Measurements from ENCODE around the gene CMTM1. TPM values are rescaled to one million over a fixed set of nuclear protein-coding genes. Genes with fewer than 3 reads are reported as not detected.
"Not testable (repeated sequence)": the region's sequence is repeated elsewhere in the genome, so short reads cannot be mapped to it uniquely, and the experiment has no call there.

The CMTM1 gene
- total RNA-seq, 1 donor from 2014 or later: 4.3 TPM

- no peak overlapping the region for H3K4me3 ChIP-seq (ENCODE audit: low read depth, low read length)
- TF ChIP-seq CTCF (IDR thresholded peaks at IDR 0.05; ENCODE audit: insufficient read depth, low read length, poor library complexity, severe bottlenecking): peak; percentile 95
- H3K27me3 ChIP-seq (ENCODE audit: control insufficient read depth, insufficient read depth, low read length): no peaks in the 10 kb centered on the region
- H3K36me3 ChIP-seq (ENCODE audit: control insufficient read depth, insufficient read depth, low read length): peaks cover 10% of the 10 kb centered on the region
- DNase-seq (ENCODE audit: low read depth): peak; percentile 71
Measured at GRCh38 chr16:66608241-66609138, 42.3 kb downstream of the CMTM1 start.

DNA sequence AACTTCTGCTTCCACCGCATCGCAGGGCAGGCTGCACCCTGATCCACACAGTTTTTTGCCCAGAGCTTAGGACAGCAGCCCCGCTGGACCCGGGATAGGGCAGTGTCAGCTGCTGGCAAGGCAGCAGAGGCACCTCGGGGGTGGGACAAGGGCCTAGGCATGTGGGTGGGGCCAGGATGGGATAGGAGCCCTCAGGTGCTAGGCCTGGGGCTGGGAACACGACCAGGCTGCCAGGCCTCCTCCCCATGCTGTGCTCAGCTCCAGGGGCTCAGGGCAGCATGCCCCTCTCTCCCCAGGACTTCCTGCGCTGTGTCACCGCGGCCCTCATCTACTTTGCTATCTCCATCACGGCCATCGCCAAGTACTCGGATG lies 42.9 kb downstream of the CMTM1 start:
- no peak for TF ChIP-seq CTCF (IDR thresholded peaks at IDR 0.05; ENCODE audit: insufficient read depth, low read length, poor library complexity, severe bottlenecking)
- Histone ChIP-seq H3K36me3 (ENCODE audit: control insufficient read depth, insufficient read depth, low read length) (peaks cover 10% of the 10 kb centered on the region), H3K4me3 (ENCODE audit: low read depth, low read length) (no peak overlapping the region), H3K27me3 (ENCODE audit: control insufficient read depth, insufficient read depth, low read length) (no peaks in the 10 kb centered on the region)
- no peak for DNase-seq (ENCODE audit: low read depth)

GRCh38 chr16:66610111-66610820 lies 44.0 kb downstream of the CMTM1 start:
- H3K36me3 ChIP-seq (ENCODE audit: control insufficient read depth, insufficient read depth, low read length): peaks cover 10% of the 10 kb centered on the region
- TF ChIP-seq CTCF (IDR thresholded peaks at IDR 0.05; ENCODE audit: insufficient read depth, low read length, poor library complexity, severe bottlenecking): no peak
- H3K4me3 ChIP-seq (ENCODE audit: low read depth, low read length): no peak overlapping the region
- no peaks in the 10 kb centered on the region for H3K27me3 ChIP-seq (ENCODE audit: control insufficient read depth, insufficient read depth, low read length)
- no peak for DNase-seq (ENCODE audit: low read depth)

DNA sequence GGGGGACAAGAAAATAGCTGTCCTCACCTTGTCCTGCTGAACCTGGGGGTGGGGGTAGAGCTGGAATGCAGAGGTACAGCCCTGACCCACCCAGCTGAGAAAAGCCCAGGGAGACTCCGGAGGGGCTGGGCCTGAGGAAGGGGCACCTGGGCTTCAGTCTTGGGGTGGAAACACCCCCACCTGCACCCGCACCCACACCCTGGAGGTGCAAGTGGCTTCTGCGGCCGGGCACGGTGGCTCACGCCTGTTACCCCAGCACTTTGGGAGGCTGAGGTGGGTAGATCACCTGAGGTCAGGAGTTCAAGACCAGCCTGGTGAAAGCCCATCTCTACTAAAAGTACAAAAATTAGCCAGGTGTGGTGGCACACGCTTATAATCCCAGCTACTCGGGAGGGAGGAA lies 45.7 kb downstream of the CMTM1 start:
- H3K36me3 ChIP-seq (ENCODE audit: control insufficient read depth, insufficient read depth, low read length): peaks cover 10% of the 10 kb centered on the region
- not testable (repeated sequence) for H3K27me3 ChIP-seq (ENCODE audit: control insufficient read depth, insufficient read depth, low read length); DNase-seq (ENCODE audit: low read depth)

DNA sequence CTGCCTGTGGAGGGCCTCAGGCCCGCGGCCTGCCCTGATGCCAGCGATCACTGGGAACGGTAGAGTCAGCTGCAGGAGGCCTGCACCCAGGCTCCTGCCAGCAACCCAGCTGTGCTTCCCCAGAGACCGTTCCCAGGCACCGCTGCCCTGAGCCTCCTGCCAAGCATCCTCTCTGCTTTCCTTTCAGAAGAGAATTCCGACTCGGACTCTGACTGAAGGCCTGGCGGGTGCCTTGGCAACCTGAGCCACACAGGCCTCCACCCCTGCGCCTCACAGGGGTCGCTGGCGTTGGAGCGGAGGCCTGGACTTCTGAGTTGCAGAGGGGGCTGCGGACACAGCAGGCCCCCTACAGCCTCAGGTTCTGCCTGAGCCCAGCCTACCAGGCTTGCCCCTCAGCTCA lies 46.2 kb downstream of the CMTM1 start:
- H3K36me3 ChIP-seq (ENCODE audit: control insufficient read depth, insufficient read depth, low read length): peaks cover 10% of the 10 kb centered on the region
- DNase-seq (ENCODE audit: low read depth): no peak

More for the DNA sequence above, 45.7 kb downstream of the CMTM1 start:
- H3K4me3 ChIP-seq (ENCODE audit: low read depth, low read length): not testable (repeated sequence)

More for the DNA sequence above, 46.2 kb downstream of the CMTM1 start:
- H3K27me3 ChIP-seq (ENCODE audit: control insufficient read depth, insufficient read depth, low read length): no peaks in the 10 kb centered on the region
- H3K4me3 ChIP-seq (ENCODE audit: low read depth, low read length): no peak overlapping the region
- TF ChIP-seq CTCF (IDR thresholded peaks at IDR 0.05; ENCODE audit: insufficient read depth, low read length, poor library complexity, severe bottlenecking): no peak
